Neural progenitor cell (in vitro differentiated cells): ENCODE data around the gene CCDC174. TPM values are rescaled to one million over a fixed set of nuclear protein-coding genes. Genes with fewer than 3 reads are reported as not detected.
A peak's percentile ranks its signal among the peaks of the same experiment; 100 is the strongest.

ENCODE experiments used
- DNase-seq: peaks from one replicate; pipeline ENCODE4 v3.0.0-alpha.2; 2016; ENCODE audit warnings: low spot score
- H2AFZ ChIP-seq: fragments of 200-600 bp; sonication (generic); replicated peaks from 2 replicates; pipeline ENCODE4 v1.6.1; 2016; ENCODE audit warnings: antibody characterized with exemption
- H3F3A ChIP-seq: fragments of 200-600 bp; sonication (generic); 2 replicates; pipeline ENCODE4 v1.6.1; 2016; ENCODE audit warnings: antibody characterized with exemption, low read depth
- H3K27ac ChIP-seq: fragments of 200-600 bp; sonication (generic); 2 replicates; pipeline ENCODE4 v1.5.1; 2016; ENCODE audit warnings: mild to moderate bottlenecking
- H3K27me3 ChIP-seq: fragments of 200-600 bp; sonication (generic); 2 replicates; pipeline ENCODE4 v1.6.1; 2016; ENCODE audit warnings: mild to moderate bottlenecking, moderate library complexity
- H3K36me3 ChIP-seq: fragments of 200-600 bp; sonication (generic); 2 replicates; pipeline ENCODE4 v1.5.1; 2016
- H3K4me1 ChIP-seq: fragments of 200-600 bp; sonication (generic); 2 replicates; pipeline ENCODE4 v1.6.1; 2016; ENCODE audit warnings: mixed run types
- H3K4me2 ChIP-seq: fragments of 200-600 bp; sonication (generic); 2 replicates; pipeline ENCODE4 v1.6.1; 2016
- H3K4me3 ChIP-seq: fragments of 200-600 bp; sonication (generic); 2 replicates; pipeline ENCODE4 v1.5.1; 2016
- H3K79me2 ChIP-seq: fragments of 200-600 bp; sonication (generic); 2 replicates; pipeline ENCODE4 v1.6.1; 2016; ENCODE audit warnings: low read depth
- H3K9ac ChIP-seq: fragments of 200-600 bp; sonication (generic); 2 replicates; pipeline ENCODE4 v1.6.1; 2016
- H3K9me3 ChIP-seq: fragments of 200-600 bp; sonication (generic); 2 replicates; pipeline ENCODE4 v1.5.1; 2016; ENCODE audit warnings: low read depth
- H4K20me1 ChIP-seq: fragments of 200-600 bp; sonication (generic); 2 replicates; pipeline ENCODE4 v1.6.1; 2016; ENCODE audit warnings: low read depth
- H3K27ac Mint-ChIP-seq: 3 replicates; pipeline ENCODE4 v1.8.0; 2021; ENCODE audit warnings: mixed read lengths
- H3K27me3 Mint-ChIP-seq: 2 replicates; pipeline ENCODE4 v1.8.0; 2022; ENCODE audit warnings: low read depth, mild to moderate bottlenecking, inconsistent platforms, moderate library complexity, mixed read lengths; ENCODE audit not compliant: insufficient read depth
- H3K36me3 Mint-ChIP-seq: 3 replicates; pipeline ENCODE4 v1.8.0; 2021; ENCODE audit warnings: mixed read lengths
- H3K4me1 Mint-ChIP-seq: 3 replicates; pipeline ENCODE4 v1.8.0; 2021; ENCODE audit warnings: mixed read lengths
- H3K4me3 Mint-ChIP-seq: 3 replicates; pipeline ENCODE4 v1.8.0; 2021; ENCODE audit warnings: mild to moderate bottlenecking, moderate library complexity, mixed read lengths
- H3K9me3 Mint-ChIP-seq: 3 replicates; pipeline ENCODE4 v1.8.0; 2020; ENCODE audit warnings: mixed read lengths
- CTCF ChIP-seq: fragments of 200-600 bp; sonication (generic); IDR thresholded peaks from 2 replicates; pipeline ENCODE4 v1.5.1; 2017; ENCODE audit warnings: antibody characterized with exemption, mild to moderate bottlenecking
- EZH2 ChIP-seq: fragments of 200-600 bp; sonication (generic); IDR thresholded peaks from 2 replicates; pipeline ENCODE4 v1.6.1; 2017; ENCODE audit warnings: antibody characterized with exemption, mild to moderate bottlenecking, moderate library complexity
- EZH2phosphoT487 ChIP-seq: fragments of 200-600 bp; sonication (generic); IDR thresholded peaks from 2 replicates; pipeline ENCODE4 v1.6.1; 2017; ENCODE audit warnings: antibody characterized with exemption
- total RNA-seq: library from RNA; depleted of rRNA; stranded (reverse); fragments of >200 nt; gene quantifications from 2 replicates; pipeline ENCODE4 v1.2.3, GENCODE V29; 2015; ENCODE audit warnings: low replicate concordance

The CCDC174 gene
- total RNA-seq, 1 donor from 2014 or later, result 13.0 TPM

- TF ChIP-seq EZH2 (no peak), EZH2phosphoT487 (no peak), CTCF (no peak)
- H3K27ac Mint-ChIP-seq, result peak overlapping the region; percentile 67
- peaks cover 10% of the 10 kb centered on the region for H3K27me3 Mint-ChIP-seq
- H3K36me3 Mint-ChIP-seq, result no peaks in the 10 kb centered on the region
- Histone ChIP-seq H3F3A (no peaks in the 10 kb centered on the region), H3K9me3 (no peaks in the 10 kb centered on the region), H3K27ac (no peak overlapping the region), H3K36me3 (no peaks in the 10 kb centered on the region), H3K4me2 (no peak overlapping the region), H2AFZ (no peak overlapping the region), H3K27me3 (no peaks in the 10 kb centered on the region), H3K9ac (no peak overlapping the region), H3K4me3 (no peak overlapping the region), H3K4me1 (no peaks in the 10 kb centered on the region), H4K20me1 (no peaks in the 10 kb centered on the region), H3K79me2 (no peaks in the 10 kb centered on the region)
- H3K4me3 Mint-ChIP-seq, result no peak overlapping the region
- no peak for DNase-seq
- peaks cover 61% of the 10 kb centered on the region for H3K4me1 Mint-ChIP-seq
- peaks cover 6% of the 10 kb centered on the region for H3K9me3 Mint-ChIP-seq
Observed at GRCh38 chr3:14627815-14628214, 23.7 kb upstream of the CCDC174 start.

- Histone ChIP-seq H3K4me3 (no peak overlapping the region), H3K9ac (no peak overlapping the region), H3K27ac (no peak overlapping the region), H3K4me1 (no peaks in the 10 kb centered on the region), H3K36me3 (no peaks in the 10 kb centered on the region), H3K9me3 (no peaks in the 10 kb centered on the region), H3K27me3 (no peaks in the 10 kb centered on the region), H2AFZ (no peak overlapping the region), H3K79me2 (no peaks in the 10 kb centered on the region), H3K4me2 (no peak overlapping the region), H4K20me1 (no peaks in the 10 kb centered on the region), H3F3A (no peaks in the 10 kb centered on the region)
- Mint-ChIP-seq H3K9me3 (peaks cover 6% of the 10 kb centered on the region), H3K36me3 (no peaks in the 10 kb centered on the region), H3K27me3 (peaks cover 7% of the 10 kb centered on the region), H3K4me3 (no peak overlapping the region), H3K27ac (no peak overlapping the region), H3K4me1 (peaks cover 55% of the 10 kb centered on the region)
- DNase-seq, result no peak
- no peak for TF ChIP-seq EZH2phosphoT487
- no peak for TF ChIP-seq EZH2
- no peak for TF ChIP-seq CTCF
Observed at GRCh38 chr3:14628406-14628805, 23.2 kb upstream of the CCDC174 start.

- H3K27ac Mint-ChIP-seq, result peak overlapping the region; percentile 23
- Histone ChIP-seq H3K27me3 (no peaks in the 10 kb centered on the region), H3K9me3 (no peaks in the 10 kb centered on the region), H3F3A (no peaks in the 10 kb centered on the region), H3K4me2 (no peak overlapping the region), H3K36me3 (no peaks in the 10 kb centered on the region), H3K79me2 (no peaks in the 10 kb centered on the region), H2AFZ (no peak overlapping the region), H3K27ac (no peak overlapping the region), H3K9ac (no peak overlapping the region), H3K4me1 (no peaks in the 10 kb centered on the region), H4K20me1 (no peaks in the 10 kb centered on the region), H3K4me3 (no peak overlapping the region)
- peaks cover 7% of the 10 kb centered on the region for H3K27me3 Mint-ChIP-seq
- H3K36me3 Mint-ChIP-seq, result no peaks in the 10 kb centered on the region
- DNase-seq, result no peak
- H3K4me1 Mint-ChIP-seq, result peaks cover 35% of the 10 kb centered on the region
- TF ChIP-seq EZH2, result no peak
- no peak for TF ChIP-seq CTCF
- TF ChIP-seq EZH2phosphoT487, result no peak
- H3K9me3 Mint-ChIP-seq, result peaks cover 9% of the 10 kb centered on the region
- no peak overlapping the region for H3K4me3 Mint-ChIP-seq
Observed at GRCh38 chr3:14630404-14631100, 21.0 kb upstream of the CCDC174 start.
